ENCODE data around the gene SS18L1.
A peak's percentile ranks its signal among the peaks of the same experiment; 100 is the strongest.

SS18L1 gene

GRCh38 chr20:62141043-62141396 lies 2.5 kb upstream of the SS18L1 start:
- TF ChIP-seq ZFX (IDR thresholded peaks at IDR 0.05) (no peak), CTCF (conservative IDR thresholded peaks at IDR 0.05) (no peak)
- peak overlapping the region; percentile 97 for H3K27ac ChIP-seq

GRCh38 chr20:62141397-62142251 lies 1.9 kb upstream of the SS18L1 start:
- TF ChIP-seq ZFX (IDR thresholded peaks at IDR 0.05) (no peak), CTCF (conservative IDR thresholded peaks at IDR 0.05) (peak; percentile 70)

GRCh38 chr20:62142252-62143080 lies 1.1 kb upstream of the SS18L1 start:
- peak overlapping the region; percentile 97 for H3K27ac ChIP-seq
- TF ChIP-seq ZFX (IDR thresholded peaks at IDR 0.05) (peak; percentile 98), CTCF (conservative IDR thresholded peaks at IDR 0.05) (no peak)

More at GRCh38 chr20:62141397-62142251, 1.9 kb upstream of the SS18L1 start:
- H3K27ac ChIP-seq: peak overlapping the region; percentile 97

GRCh38 chr20:62143957-62144825 lies 622 bp downstream of the SS18L1 start:
- H3K27ac ChIP-seq: peak overlapping the region; percentile 97
- TF ChIP-seq ZFX (IDR thresholded peaks at IDR 0.05) (0 out of 2 replicates have a peak, but pooled peaks have one; percentile 7), CTCF (conservative IDR thresholded peaks at IDR 0.05) (no peak)

GRCh38 chr20:62145688-62146018 lies 2.1 kb downstream of the SS18L1 start:
- H3K27ac ChIP-seq: no peak overlapping the region
- TF ChIP-seq CTCF (conservative IDR thresholded peaks at IDR 0.05): no peak
- TF ChIP-seq ZFX (IDR thresholded peaks at IDR 0.05): no peak

GRCh38 chr20:62146019-62146755 lies 2.6 kb downstream of the SS18L1 start:
- TF ChIP-seq ZFX (IDR thresholded peaks at IDR 0.05) (no peak), CTCF (conservative IDR thresholded peaks at IDR 0.05) (no peak)
- no peak overlapping the region for H3K27ac ChIP-seq

Data from C4-2B (cell line).